ENCODE data around the gene ZDHHC1. TPM values are rescaled to one million over a fixed set of nuclear protein-coding genes. Genes with fewer than 3 reads are reported as not detected.
"Not testable (repeated sequence)": the region's sequence is repeated elsewhere in the genome, so short reads cannot be mapped to it uniquely, and the experiment has no call there.

Gene ZDHHC1
- total RNA-seq, 1 donor from 2014 or later, result 7.8 TPM

- DNase-seq (ENCODE audit: low read depth, low spot score), result no peak
These were observed 21.8 kb downstream of the ZDHHC1 start for GRCh38 chr16:67394155-67395104.

- DNase-seq (ENCODE audit: low read depth, low spot score), result no peak
These were observed 22.5 kb downstream of the ZDHHC1 start for GRCh38 chr16:67393788-67394154.

- DNase-seq (ENCODE audit: low read depth, low spot score), result no peak
These were observed 23.0 kb downstream of the ZDHHC1 start, which contains the start of gene TPPP3 for GRCh38 chr16:67393111-67393787. Gene TPPP3, minus strand, starts transcription at chr16:67393498. Its CDS starts 2,387 bp downstream, at chr16:67391111.

GRCh38 chr16:67392301-67393059 is 23.8 kb downstream of the ZDHHC1 start:
- no peak for DNase-seq (ENCODE audit: low read depth, low spot score)

- DNase-seq (ENCODE audit: low read depth, low spot score), result no peak
These were observed 24.6 kb downstream of the ZDHHC1 start for GRCh38 chr16:67391424-67392300.

- no peak for DNase-seq (ENCODE audit: low read depth, low spot score)
These were observed 25.4 kb downstream of the ZDHHC1 start for GRCh38 chr16:67390816-67391423.

- DNase-seq (ENCODE audit: low read depth, low spot score), result no peak
These were observed 26.1 kb downstream of the ZDHHC1 start for GRCh38 chr16:67389911-67390815.

GRCh38 chr16:67388591-67388990 is 27.7 kb downstream of the ZDHHC1 start:
- DNase-seq (ENCODE audit: low read depth, low spot score), result no peak

- DNase-seq (ENCODE audit: low read depth, low spot score), result no peak
These were observed 28.1 kb downstream of the ZDHHC1 start for GRCh38 chr16:67388191-67388590.

- no peak for DNase-seq (ENCODE audit: low read depth, low spot score)
These were observed 28.7 kb downstream of the ZDHHC1 start for GRCh38 chr16:67387479-67388079.

GRCh38 chr16:67386861-67387455 is 29.3 kb downstream of the ZDHHC1 start:
- DNase-seq (ENCODE audit: low read depth, low spot score), result no peak

GRCh38 chr16:67384778-67385510 is 31.3 kb downstream of the ZDHHC1 start:
- DNase-seq (ENCODE audit: low read depth, low spot score), result no peak

- no peak for DNase-seq (ENCODE audit: low read depth, low spot score)
These were observed 33.0 kb downstream of the ZDHHC1 start for GRCh38 chr16:67383284-67383683.

GRCh38 chr16:67378642-67379041 is 37.6 kb downstream of the ZDHHC1 start:
- no peak for DNase-seq (ENCODE audit: low read depth, low spot score)

GRCh38 chr16:67376012-67376411 is 40.3 kb downstream of the ZDHHC1 start:
- DNase-seq (ENCODE audit: low read depth, low spot score), result not testable (repeated sequence)

- no peak for DNase-seq (ENCODE audit: low read depth, low spot score)
These were observed 43.6 kb downstream of the ZDHHC1 start for GRCh38 chr16:67372664-67373063.

GRCh38 chr16:67370661-67371060 is 45.6 kb downstream of the ZDHHC1 start:
- DNase-seq (ENCODE audit: low read depth, low spot score), result no peak
